ENCODE data around the gene EIF2D.

EIF2D gene

GRCh38 chr1:206569556-206569955, 42.7 kb downstream of the EIF2D start:
- no peak for DNase-seq (ENCODE audit: low read depth)

- DNase-seq (ENCODE audit: low read depth) = no peak
Measured at GRCh38 chr1:206568779-206569352, 43.4 kb downstream of the EIF2D start.

DNA sequence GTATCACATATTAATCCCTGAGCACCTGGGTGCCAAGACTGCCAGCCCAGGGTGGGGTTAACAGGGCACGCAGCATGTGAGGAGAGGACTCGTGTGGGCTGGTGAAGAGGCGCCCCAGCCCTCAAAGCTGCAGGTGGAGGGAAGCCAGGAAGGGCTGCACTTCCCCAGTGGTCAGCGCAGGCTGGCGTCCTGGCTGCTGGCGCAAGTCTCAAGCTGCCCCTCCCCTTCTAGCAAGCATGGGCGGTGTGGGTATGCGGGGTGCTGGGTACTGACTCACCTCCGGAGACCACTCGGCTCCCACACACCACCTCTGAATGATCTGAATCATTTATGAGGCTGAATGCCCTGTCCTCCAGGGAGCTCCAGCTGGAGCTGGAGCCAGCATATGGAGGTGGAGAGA, 44.0 kb downstream of the EIF2D start:
- no peak for DNase-seq (ENCODE audit: low read depth)

GRCh38 chr1:206566999-206567398, 45.3 kb downstream of the EIF2D start:
- DNase-seq (ENCODE audit: low read depth) = no peak

GRCh38 chr1:206565995-206566394, 46.3 kb downstream of the EIF2D start:
- no peak for DNase-seq (ENCODE audit: low read depth)

DNA sequence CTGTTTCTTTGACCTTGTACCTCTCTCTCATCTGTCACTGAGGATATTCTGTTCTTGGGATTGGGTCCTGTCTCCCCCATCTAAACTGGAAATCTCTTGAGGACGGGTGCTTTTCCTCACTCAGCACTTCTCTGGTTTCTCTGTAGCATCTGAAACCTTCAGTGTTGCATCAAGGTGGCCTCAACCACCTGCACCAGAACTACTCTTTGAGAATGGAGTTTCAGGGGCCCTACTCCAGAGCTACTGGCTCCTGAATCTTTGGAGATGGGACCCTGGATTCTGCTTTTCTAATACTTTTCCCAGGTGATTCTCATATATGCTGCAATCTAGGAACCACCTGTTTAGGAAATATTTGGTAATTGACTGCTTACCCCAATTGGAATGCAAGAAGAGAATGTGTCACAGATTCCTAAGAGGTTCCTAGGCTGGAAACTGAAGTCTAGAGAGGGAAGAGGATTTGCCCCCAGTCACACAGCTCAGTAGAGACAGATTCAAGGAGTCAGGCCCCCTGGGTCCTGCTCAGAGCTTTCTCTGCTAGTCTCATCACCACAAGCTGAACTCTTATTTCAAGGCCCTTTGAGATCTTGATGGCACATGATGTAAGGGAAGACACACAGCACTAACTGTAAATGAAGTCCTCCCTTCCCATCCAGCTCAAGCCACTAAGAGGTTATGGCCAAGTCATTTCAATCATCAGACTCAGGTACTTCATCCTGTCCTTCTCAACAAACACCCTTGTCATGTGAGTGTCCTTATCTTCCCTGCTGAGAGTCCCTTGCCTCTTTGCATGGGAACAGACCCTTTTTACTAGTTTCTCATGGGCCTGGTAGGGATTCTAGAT, 48.7 kb downstream of the EIF2D start:
- peak; percentile 9 for DNase-seq (ENCODE audit: low read depth)

DNA sequence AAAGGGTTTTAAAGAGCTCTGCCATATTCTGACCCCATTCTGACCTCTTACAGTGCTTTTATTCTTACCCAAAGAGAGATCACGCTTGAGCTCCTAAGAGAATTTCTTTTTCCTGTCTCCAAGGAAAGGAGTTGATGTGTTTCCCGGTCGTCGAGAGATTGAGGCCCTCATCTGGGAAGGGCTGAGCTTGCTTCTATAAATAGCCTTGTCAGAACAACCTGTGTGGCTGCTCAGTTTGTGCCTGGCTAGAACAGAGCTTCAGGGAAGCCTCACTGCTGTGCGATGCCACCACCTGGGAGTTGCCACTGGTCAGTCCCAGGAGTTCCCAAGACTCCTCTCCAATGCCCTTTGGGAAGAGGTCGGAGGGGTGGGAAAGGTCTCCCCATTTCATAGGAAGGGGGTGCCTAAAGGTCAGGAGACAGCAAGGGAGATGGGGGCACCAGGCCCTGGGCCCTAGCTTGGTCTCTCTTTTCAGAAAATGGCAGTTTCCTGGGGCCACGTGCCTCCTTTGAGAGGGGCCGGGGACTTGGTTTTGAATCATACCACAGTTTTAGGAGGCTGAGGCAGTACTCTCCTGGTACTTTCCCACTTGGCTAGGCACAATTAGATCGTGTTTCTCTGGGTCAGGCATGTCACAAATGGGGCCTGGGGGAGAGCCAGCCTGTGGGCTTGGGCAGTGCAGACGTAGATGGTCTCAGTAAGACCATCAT, 52.1 kb downstream of the EIF2D start:
- no peak for DNase-seq (ENCODE audit: low read depth)

DNA sequence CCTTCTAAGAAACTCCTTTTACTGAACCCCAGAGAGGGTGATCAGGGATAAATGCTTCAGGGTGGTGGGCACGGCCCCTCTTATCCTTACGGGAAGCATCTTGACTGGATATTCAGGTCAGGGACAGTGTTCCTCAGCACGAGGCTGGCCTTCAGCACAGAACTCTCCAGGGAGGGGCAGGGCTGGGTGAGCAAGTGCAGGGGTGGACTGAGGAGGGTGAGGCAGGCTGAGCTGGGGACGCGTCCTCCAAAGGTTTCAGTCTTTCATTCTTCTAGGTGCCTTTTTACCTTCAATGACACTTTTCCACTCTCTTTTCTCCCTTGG, 52.6 kb downstream of the EIF2D start:
- no peak for DNase-seq (ENCODE audit: low read depth)

GRCh38 chr1:206558794-206559671, 53.2 kb downstream of the EIF2D start:
- no peak for DNase-seq (ENCODE audit: low read depth)

GRCh38 chr1:206557636-206558473, 54.4 kb downstream of the EIF2D start:
- no peak for DNase-seq (ENCODE audit: low read depth)

DNA sequence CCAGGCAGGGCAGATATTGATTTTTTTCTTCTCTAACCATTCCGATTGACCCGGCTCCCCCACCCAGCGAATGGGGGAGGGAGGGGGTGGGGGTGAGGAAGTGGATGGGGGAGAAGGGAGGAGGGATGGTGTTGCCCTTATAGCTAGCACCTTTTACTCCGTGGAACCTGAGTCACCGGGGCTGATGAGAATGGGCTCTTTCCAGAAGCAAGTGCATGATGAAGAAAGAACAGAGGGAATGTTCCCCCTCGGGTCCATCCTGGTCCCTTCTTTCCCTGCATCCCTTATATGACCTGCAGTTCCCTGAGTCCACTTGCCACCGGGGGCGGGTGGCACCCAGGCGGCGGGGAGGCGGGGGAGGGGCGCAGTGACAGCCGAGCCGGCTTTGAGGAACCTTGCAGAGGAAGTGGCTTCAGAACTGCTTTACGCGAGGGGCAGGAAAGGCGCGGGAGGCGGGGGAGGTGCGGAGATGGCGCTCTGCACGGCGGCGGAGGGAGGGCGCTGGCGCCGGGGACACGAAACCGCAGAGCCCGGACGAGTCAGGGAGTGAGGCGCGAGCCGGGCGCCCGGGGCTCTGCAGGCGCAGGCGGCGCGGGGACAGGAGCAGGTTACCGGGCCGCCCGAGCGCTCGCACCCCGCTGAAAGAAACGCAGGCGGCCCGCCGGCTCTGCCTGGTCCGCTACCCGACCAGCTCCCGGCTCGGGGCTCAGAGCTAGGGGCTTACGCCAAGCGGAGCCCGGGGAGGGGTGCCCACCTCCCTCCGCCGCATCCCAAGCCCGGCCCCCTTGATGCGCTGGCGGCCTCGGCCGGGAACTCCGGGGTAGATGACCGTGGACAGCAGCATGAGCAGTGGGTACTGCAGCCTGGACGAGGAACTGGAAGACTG, 55.3 kb downstream of the EIF2D start:
- peak; percentile 62 for DNase-seq (ENCODE audit: low read depth)

- DNase-seq (ENCODE audit: low read depth) = no peak
Measured at GRCh38 chr1:206556047-206556749, 56.1 kb downstream of the EIF2D start.

DNA sequence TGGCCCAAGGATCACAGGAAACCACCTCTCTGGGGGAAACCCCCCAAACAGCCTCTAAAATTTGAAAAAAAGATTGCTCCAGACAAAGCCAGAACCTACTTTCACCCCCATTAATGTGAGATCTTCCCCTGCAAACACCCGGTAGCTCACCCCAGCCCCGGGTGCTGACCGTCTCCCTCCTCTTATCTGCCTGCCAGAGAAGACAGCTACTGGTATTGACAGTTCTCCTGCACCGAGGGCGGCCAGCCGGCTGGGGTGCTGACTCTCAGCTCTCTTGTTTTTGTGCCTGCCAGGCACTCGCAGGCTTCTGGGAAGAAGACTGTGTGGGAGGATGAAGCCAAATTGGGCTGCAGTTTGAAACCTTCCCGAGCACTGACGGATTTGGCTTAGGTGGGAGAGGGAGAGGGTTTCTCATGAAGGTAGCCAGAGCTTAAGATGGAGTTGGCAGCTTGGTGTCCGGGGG, 56.8 kb downstream of the EIF2D start:
- no peak for DNase-seq (ENCODE audit: low read depth)

DNA sequence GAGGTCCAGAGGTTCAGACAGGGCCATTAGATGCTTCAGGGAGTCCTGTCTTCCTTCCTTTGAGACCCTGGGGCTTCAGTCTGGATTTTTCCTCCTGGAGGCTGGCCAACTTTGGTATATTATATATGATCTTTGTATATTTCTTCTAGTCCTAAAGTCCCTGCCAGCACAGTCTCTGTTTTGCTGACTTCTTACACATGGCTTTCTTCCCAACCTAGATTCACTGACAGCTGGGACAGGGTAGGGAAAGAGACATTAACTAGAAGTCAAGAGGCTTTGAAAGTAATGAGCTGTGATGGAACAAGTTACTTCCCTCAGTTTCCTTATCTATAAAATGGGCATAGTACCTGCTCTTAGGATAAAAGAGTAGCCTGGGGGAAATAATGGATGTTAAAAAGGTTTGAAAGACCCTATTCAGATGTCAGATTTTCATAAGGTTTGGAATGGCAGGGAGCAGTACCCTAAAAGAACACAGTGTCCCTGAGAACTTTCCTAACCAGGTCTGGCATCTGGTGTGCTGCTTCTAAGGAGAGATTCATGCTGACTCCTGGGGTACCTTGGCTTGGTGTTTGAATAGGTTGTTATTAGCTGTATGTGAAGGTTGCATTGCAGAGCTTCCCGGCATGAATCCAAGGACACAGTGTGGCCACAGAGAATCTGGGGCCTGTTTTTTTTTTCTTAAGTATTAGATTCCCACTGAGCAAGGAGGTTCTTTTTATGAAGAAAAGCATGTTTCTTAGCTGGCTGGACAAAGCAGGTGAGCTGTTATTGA, 57.4 kb downstream of the EIF2D start:
- DNase-seq (ENCODE audit: low read depth) = no peak

- no peak for DNase-seq (ENCODE audit: low read depth)
Measured at GRCh38 chr1:206554211-206554610, 58.1 kb downstream of the EIF2D start.

DNA sequence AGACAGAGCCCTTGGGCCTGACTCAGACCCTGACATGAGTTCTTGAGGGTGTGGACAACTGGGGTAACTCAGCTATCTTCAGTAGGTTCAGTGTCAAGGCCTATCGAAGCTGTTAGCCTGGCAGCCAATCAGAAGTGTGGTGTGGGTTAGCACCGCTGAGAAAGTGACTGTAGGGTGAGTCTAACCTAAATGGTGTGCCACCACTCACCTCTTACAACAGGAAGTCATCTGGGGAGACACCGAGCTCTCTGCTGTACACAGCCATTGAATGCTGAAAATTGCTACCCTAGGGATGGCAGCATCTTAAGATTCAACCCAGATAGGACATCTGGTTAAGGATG, 60.3 kb downstream of the EIF2D start:
- DNase-seq (ENCODE audit: low read depth) = no peak

DNA sequence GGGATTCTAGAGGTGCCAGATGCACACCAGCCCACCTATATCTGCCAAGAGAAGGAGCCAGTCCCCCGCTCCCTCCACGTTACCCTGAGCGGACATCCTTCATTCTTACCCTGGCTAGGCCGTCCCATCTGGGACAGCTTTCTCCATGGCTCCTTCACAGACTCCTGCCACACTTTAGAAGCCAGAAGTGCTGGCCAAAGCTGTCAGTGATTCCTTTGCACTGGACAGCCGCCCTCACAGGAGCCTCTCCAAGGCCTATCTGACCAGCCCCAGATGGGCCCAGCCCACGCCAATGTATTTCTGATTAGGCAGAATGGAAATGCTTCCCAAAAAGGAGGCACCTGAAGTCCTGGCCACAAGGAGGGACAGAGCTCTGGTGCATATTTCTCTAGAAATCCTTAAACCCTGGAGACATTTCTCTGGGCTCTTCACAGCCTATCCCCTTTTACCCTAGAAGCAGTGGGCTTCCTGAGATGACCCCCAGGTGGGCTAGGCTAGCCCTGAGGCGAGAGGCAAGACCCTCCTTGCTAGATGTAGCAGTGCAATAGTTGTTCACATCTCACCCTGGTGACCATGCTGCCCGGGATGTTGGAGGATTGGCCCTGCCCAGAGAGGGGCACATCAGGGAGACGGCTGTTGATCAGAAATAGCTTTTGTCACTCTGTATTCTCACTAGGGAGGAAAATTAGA, 60.8 kb downstream of the EIF2D start:
- no peak for DNase-seq (ENCODE audit: low read depth)

- no peak for DNase-seq (ENCODE audit: low read depth)
Measured at GRCh38 chr1:206550446-206550845, 61.8 kb downstream of the EIF2D start.
